HG02840 (cell line): ENCODE data around the gene CD40LG.

Source experiments
- ATAC-seq: cut with Tn5 transposase; IDR thresholded peaks from one replicate; pipeline ENCODE4 v1.9.1; 2021; ENCODE audit warnings: mild to moderate bottlenecking, moderate library complexity, moderate number of reproducible peaks; ENCODE audit not compliant: unreplicated experiment, low FRiP score

Gene CD40LG

DNA sequence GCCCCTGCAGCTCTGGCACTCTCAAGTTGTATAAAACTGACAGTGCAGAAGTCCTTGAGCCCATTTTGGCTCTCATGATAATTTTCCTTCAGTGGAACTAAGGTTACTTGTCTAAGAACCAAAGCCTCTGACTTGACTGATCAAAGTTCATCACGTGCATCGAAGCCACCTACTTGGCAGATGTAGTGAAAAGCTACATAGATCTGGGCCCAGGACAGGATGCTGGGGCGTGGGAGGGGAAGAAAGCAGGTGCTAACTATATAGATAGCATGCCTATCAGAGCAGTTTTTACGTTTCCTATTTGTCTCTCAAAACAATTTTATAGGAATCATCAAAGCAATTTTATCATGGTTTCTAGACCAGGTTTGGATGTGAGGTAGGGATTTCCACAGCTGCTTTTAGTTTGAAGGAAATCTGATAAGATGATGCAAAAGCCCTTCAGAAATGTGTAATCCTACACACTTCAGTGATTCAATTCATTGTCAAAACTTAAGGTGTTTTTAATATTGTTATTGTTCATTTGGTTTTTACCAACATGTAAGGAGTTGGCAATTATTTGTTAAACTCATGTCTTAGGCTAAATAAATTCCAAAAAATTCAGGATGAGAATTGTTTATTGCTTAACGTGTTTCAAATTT is 1.2 kb upstream of the CD40LG start:
- ATAC-seq = no peak

DNA sequence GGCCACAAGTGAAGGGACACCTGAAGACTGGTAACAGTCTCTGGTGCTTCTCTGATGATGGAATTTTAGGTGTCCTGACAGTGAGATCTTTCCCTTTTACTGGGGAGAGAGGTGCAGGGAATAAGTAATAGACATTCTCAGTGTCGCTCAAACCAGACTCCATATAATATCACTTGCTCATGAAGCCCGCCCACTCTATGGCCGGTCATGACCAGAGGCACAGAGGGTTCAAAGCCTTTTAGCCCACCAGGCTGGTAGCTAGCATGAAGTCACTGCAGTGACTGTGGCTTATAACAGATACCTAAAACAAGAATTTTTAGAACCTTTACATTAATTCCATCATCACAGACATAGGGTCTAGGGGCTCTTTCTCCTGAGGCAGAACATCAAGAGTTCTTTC is 2.9 kb downstream of the CD40LG start:
- ATAC-seq = no peak

DNA sequence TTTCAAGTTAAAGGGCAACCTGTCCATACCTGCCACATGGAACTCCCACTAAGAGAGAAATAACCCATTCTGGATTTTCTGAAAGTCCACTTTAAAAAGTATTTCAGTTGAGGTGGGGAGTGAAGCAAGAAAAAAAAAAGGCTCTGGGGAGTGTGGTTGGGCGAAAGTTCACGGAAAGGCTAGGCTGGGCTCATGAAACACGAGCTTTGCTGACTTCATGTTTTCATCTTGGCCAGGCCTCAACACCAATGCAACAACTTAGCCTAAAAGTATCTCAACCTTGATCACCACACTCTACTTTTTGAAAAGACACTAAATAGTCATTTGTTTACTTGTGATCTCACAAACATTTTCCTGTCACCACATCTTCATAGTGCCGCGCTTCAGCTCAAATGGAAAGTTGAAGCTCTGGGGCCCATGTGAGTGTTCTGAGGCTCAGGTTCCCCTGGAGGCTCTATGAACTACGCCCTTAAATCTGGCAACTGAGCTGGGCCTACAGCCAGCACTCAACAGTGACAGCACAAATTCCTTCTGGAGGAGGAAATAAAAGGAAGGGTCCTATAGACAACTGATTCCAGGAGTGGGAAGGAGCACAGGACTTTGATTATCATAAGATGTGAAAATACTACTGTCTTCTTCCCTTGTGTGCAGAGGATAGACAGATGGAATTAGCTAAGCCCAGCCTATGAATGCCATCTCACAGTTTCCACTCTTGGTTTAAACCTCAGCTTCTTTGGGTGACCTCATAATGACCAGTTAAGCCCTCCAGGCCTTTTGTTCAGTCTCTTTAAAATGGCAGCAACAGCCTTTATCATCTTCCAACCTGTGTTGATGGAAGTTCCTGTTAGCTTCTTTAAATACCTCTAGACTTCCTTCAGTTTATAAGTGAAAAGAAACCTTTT is 5.1 kb downstream of the CD40LG start:
- ATAC-seq = no peak

DNA sequence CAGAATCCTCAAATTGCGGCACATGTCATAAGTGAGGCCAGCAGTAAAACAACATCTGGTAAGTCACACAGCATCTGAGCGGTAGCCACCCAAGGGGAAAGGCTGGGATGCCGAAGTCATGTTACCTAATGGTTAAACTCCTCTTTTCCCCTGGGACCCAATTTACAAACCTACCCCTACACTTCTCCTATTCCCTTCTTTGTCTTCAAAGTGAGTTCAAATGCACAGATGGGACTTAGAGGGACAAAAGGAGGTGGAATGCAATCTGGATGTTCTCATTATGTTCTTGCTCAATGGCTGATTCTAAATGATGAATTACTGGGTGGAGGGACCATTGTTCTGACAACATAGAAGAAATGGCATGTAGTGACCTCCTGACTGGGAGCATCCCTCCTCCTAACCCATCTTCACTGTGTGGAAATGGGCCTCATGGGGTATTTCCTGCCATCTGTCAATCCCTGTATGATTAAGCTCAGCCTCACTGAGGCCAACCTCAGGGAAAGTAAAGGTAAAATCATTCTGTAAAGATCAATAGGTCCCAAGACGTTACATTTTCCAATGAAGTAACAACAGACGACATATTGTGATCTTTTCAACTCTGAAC is 8.5 kb downstream of the CD40LG start:
- no peak for ATAC-seq

DNA sequence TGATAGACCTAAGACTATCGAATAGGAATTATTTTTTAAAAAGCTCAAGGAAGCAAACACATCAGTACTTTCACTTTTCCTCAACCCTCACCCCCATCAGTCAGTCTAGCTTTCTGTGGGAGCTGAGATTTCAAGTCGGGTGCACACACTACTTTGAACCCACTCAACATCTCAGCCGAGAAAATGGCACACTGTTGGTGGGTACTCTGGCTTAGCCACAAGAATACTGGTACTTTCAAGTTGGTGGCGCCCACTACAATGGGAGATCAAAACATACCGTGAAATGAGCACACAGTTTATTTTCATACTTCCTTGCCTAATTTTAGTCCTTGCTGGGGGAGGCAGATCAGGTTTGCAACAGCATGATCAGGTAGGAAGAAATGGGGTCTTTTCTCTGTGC is 10.2 kb downstream of the CD40LG start:
- ATAC-seq = no peak

DNA sequence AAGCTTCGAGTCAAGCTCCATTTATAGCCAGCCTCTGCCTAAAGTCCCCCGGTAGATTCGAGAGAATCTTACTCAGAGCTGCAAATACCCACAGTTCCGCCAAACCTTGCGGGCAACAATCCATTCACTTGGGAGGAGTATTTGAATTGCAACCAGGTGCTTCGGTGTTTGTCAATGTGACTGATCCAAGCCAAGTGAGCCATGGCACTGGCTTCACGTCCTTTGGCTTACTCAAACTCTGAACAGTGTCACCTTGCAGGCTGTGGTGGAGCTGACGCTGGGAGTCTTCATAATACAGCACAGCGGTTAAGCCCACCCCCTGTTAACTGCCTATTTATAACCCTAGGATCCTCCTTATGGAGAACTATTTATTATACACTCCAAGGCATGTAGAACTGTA is 11.2 kb downstream of the CD40LG start:
- no peak for ATAC-seq

DNA sequence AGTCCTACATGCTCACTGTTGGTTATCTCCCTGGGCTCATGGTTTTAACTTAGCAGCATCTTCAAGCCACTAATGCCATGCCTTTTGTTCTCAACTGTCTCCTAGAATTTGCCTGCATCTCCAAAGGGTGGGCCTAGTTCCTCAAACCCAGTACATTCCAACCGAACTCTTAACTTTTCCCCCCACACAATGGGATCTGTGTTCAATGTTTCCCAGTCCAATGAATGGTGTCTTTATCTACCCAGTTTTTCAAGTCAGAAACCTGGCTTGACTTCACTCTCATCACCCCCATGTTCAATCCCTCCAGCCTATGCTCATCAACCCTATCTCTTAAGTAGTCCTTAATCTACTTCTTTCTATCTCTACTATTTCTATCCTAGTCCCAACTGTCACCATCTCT is 12.9 kb downstream of the CD40LG start:
- ATAC-seq = no peak

DNA sequence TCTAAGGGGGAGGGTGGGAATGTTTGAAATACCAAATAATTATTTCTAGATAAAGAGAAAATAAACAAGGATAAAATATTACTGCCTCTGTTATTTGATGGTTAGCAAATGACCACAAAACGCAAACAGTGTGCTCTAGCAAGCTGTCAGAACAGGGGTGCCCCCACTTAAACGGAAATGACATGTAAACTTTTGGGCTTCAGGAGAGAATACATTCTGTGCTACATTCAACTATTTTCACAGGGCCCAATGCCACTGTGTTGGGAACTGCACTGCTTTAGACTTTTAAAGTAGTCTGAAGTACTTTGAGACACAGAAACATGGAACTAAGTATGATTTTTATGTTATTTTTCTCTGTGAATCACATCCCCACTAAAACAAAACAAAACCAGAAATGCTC is 14.1 kb downstream of the CD40LG start:
- ATAC-seq = no peak

DNA sequence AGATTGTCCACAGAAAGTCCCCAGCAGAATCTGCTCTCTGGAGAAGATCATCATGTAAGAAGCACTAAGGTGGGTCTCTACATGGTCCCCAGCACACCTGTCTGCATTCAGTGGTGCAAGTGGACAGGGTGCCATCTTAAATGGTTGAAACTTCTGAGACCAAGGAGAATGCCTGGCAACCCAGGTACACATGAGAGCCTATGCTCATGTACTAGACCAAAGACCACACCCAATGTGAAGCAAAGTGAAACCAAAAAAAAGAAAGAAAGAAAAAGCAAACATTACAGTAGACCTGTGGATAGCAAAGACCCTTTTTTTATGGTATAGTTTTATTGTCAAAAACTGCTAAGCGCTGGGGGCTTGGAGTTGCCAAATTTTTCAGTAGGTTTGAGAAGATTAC is 15.0 kb downstream of the CD40LG start:
- ATAC-seq = no peak

DNA sequence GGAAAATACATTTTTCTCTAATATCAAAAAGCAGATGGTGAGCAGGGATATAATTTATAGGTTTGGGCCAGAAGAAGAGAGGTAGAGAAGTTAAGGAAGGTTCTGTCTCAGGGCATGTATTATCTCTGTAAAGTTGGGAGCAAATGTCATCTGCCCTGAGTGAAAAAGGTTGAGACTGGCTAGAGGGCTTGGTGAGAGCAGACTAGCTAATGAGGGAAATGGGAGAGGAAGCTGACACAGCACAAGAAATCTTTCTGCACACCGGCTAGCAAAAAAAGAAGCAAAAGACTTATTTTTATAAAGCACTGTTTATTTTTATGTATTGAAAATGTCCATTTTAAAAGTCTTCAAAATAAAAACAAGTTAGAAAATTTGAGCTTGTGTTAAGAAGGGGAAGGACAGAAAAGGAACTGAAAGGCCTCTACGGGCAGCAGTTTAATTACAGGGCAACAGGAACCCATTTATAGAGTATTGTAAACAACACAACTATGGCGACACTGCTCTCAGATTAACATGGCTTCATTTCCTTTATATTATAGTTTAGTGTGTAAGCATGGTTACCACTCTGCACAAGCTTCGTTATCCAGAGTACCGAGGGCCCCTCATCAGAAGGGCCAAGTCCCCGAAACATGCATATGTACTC is 17.4 kb downstream of the CD40LG start:
- ATAC-seq = no peak

DNA sequence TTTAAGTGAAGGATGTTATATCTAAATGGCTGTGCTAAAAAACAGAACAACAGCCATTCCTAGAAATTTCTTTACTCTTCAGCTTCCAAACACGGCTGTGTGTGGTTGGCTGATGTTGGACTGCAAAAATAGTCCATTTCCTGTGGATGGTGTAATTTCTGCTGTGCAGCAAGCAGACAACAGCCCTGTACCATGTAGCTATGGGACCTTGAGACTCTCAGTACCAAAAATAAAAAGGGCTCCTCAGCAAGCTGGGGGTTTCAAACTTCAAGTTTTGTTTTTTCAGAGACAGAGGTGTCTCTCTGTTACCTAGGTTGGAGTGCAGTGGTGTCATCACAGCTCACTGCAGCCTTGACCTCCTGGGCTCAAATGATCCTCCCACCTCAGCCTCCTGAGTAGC is 18.1 kb downstream of the CD40LG start:
- no peak for ATAC-seq

DNA sequence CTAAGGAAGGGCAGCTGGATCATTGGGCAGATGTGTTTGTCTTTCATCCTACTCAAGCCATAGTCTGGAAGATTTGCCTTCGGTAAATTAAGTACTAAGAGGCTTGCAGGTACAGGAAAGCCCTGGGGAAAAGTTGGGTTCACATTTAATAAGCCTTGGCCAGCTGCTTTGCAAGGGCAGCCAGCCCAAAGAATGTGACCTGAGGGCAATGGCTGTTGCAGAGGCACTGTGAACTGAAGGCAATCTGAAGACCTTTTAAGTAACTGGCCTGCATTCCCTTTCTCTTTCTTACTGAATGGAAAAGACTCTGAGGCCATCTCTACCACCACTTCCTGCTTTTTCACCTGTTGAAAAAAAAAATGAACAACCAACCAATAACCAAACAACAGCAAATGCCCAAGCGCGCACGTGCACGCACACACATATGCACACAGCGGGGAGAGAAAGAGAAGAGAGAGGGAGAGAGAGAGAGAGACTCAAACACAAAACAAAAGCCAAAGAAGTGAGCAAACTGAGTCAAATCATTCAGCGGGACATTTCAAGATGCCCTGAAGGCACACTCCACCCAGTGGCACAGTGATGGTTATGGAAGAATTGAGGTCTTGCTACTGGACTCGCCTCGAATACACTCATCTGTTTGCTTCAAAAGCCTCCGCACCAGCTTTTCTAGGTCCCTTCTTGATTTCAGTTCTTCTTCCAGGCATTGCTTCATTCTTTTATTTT is 19.6 kb downstream of the CD40LG start:
- no peak for ATAC-seq

DNA sequence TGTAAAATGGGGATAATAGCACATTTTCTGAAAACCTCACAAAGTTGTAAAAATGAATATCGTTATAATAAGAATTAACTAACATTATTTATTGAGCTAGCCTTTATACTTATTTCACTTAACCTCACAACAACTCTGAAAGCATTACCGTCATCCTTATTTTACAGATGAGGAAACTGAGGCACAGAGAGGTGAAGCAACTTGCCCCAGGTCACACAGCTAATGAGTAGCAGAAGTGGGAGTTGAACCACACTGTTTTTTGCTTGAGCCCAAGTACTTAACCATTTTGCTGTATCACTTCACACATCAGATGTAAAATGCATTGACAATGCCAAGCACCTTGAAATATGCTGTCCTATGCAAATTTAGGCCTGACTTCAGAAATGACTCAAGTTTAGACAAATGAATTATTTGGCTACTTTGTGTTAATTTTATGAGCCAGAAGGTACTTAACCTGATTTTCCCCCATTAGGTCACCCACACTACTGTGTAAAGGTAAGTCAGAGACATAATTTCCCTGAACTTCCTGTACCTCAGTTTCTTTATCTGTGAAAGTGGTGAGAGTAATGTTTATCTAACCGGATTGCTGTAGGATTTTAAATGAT is 23.1 kb downstream of the CD40LG start:
- ATAC-seq = no peak

DNA sequence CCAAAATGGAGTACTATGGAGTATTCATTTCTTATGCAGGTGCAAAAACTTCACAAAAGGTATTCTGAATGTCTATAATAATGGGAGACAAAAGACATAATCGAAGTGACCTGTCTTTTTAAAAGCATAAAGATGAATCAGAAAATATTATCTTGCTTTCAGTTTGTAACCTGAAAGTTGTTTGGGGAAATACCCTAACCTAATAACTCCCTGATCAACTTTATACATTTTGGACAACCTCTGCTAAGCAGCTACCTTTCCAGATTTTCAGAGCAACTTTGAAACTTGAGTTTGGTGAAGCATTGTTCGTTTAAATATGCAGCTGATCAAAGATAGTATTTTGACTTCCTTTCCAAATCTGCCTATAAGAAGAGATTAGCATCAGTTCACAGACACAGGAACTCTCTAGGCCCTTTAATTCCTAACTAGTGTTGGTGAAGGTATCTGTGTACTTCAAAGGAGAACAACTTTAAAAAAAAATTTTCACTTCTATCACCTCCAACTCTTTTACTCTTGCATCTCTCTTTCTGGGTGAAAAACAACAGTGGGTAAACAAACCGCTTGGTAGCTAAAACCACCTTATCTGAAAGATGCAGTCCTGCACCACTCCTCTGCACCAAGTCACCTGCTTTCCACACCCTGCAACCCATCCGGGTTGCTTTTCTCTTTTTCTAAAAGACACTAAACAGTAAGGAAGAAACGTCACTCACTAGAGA is 26.5 kb downstream of the CD40LG start:
- ATAC-seq = no peak

DNA sequence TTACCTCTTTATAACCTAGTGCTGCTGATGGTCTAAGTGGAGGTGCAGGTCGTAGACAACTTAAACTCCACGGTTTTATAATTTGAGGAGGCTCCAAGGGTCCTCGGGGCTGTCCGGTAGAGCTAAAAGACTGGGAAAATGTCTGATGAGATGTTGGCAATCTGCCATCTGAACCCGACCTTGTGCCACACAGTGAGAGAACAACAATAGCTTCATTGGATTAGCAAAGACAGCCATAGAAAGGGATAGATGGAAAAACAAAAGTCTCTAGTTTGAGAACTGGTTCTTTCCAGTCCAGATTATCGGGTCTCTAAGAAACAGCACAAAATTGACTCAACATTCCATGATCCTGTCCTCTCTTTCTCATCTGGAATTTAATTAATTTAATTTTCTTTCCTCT is 31.6 kb downstream of the CD40LG start:
- ATAC-seq = no peak

DNA sequence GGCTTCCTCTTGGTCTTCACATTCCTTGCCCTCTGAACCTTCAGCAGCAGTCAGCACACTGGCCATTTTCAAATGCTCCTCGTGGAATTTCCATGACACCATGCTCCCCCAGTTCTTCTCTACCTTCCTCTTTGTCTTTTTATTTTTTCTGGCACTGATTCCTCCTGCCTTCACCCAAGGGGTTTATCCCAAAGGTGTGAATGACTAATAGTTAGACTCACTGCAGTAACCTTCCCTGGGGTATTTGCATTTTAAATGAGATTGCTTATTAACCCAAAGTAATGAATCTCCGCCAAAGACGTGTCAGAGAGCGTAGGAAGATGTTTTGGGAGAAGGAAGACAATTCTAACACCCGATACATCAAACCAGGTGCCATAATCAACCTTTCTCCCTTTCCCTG is 36.2 kb downstream of the CD40LG start:
- no peak for ATAC-seq

DNA sequence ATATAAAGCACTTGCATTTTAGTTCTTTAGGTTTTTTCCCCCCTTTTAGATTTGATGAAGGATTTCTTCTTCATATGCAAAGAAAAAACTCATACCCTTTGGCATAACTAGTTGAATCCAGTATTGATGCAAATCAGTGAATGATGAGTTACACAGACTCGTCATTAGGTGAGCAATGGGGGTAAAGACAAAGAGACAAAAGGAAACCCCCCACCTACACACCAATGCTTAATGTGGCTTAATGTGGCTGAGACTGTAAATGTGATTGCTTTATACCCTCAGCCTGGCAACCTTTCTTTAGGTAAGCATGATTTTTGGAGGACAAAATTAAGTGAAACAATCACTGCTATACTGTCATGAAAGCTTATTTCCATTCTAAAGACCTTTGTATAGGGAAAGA is 39.5 kb downstream of the CD40LG start:
- no peak for ATAC-seq

DNA sequence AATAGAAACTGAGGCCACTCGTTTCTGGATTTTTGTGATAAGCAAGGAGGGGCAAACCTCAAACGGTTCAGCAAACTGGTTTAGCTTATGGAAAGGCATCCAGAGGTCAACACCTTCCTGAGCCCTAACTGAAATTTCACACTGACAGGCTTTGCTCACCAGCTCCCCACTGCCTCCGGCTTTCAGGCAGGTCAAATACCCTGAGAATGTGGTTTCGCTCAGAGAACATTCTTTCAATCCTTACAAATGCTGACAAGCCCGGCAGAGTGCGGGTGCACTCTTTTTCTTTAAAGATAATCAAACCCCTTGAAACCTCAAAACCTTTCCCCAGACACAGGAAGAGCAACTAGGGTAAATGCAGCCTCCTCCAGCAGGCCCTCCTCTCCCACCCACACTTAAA is 41.5 kb downstream of the CD40LG start:
- no peak for ATAC-seq

DNA sequence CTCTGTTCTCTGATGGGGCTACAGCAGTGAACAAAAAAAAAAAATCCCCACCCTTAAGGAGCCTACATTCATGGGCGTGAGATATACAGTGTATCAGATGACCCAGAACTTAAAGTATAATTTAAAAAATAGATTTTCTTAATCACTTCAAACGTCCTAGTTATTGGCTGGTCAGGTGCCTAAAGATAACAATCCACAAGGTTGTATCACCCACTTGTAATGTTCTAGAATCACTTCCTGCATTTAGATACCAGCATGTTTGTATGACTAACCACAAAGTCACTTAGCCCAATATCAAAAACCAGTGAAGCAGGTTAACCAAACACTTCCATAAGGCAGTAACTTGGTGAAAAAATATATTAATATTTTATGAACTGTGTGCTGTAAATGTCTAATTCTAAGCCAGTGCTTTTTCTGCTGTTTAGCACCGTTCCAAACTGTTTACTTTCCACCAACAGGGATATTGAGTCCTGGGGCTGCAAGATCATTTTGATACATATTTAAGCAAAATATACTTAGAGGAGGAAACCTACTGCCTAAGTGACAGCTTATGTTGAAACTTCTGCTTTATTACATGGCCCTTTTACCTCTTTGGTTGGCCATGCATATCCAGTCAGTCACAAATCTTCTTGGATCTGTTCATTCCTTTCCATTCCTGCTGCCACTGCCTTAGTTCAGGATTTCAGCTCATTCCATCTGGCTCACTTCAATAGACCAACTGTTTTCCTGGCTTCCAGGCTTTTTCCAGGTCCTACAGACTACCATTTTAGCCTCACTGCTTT is 43.3 kb downstream of the CD40LG start:
- ATAC-seq = no peak
